RWPE1 (cell line): ENCODE results near the gene PLEKHM3.

Experiments
- CTCF ChIA-PET: fragments of 350-600 bp; sonication (Branson Sonifier 250); formaldehyde crosslinking; extraction: SDS; loops from one replicate; lab custom pipeline; 2021; lab: Yijun Ruan, JAX
- POLR2A ChIA-PET: fragments of 400-600 bp; formaldehyde crosslinking; extraction: SDS; loops from one replicate; lab custom pipeline; 2020; ENCODE audit warnings: antibody characterized with exemption; ENCODE audit not compliant: low non-redundant PET; lab: Yijun Ruan, JAX
- DNase-seq: peaks from one replicate; pipeline ENCODE4 v3.0.0; 2012; ENCODE audit warnings: low spot score
- H3K27ac ChIP-seq: fragments of 450-650 bp; 2 replicates; pipeline ENCODE4 v1.5.1; 2017
- TF ChIP-seq, protein P1 (sequence below): fragments of 450-650 bp; conservative IDR thresholded peaks from 2 replicates; pipeline ENCODE4 v1.5.1; 2017; ENCODE audit warnings: low read depth, mild to moderate bottlenecking

Gene PLEKHM3

DNA sequence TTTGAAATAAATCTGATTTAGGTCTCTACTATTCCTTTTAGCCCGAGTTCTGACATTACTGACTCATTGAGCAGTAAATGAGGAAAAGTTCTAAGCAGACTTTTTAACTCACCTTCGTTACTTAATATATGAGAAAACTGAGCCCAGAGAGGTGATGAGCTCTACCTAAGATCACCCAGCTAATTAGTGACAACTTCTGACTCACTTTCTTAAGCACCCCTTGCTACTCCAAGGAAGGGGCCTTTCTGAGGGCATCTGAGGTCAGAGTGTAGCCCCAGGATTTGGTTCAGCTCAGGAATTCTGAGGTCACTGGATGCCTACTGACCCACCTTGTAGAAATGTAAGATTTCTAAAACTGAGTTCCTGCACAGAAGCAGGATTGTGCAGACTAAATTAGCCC lies 153.4 kb downstream of the PLEKHM3 start:
- DNase-seq = no peak
- ChIA-PET POLR2A (no interaction called here), CTCF (no interaction called here)
- TF ChIP-seq, protein P1, sequence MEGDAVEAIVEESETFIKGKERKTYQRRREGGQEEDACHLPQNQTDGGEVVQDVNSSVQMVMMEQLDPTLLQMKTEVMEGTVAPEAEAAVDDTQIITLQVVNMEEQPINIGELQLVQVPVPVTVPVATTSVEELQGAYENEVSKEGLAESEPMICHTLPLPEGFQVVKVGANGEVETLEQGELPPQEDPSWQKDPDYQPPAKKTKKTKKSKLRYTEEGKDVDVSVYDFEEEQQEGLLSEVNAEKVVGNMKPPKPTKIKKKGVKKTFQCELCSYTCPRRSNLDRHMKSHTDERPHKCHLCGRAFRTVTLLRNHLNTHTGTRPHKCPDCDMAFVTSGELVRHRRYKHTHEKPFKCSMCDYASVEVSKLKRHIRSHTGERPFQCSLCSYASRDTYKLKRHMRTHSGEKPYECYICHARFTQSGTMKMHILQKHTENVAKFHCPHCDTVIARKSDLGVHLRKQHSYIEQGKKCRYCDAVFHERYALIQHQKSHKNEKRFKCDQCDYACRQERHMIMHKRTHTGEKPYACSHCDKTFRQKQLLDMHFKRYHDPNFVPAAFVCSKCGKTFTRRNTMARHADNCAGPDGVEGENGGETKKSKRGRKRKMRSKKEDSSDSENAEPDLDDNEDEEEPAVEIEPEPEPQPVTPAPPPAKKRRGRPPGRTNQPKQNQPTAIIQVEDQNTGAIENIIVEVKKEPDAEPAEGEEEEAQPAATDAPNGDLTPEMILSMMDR = no peak
- H3K27ac ChIP-seq = no peak overlapping the region

DNA sequence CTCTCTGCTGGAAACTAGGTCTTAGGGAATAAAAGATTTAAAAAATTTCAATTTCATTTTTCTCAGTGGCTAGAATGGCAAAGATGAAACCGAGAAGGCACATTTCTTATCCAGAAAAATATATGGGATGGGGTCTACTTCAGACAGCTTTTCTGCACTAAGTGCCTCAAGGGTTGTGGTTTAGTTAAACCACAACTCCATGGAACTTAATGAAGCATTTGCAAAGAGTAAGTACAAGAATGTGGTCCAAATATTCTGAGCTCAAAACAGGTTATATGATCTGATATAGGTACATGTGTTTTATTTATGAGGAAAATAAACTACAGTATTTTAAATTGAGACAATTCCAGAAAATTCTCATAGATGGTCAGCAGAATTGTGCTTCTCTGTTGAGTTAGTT lies 153.8 kb downstream of the PLEKHM3 start:
- TF ChIP-seq, protein P1 = no peak
- DNase-seq = no peak
- CTCF ChIA-PET = no interaction called here
- no peak overlapping the region for H3K27ac ChIP-seq
- POLR2A ChIA-PET = no interaction called here

DNA sequence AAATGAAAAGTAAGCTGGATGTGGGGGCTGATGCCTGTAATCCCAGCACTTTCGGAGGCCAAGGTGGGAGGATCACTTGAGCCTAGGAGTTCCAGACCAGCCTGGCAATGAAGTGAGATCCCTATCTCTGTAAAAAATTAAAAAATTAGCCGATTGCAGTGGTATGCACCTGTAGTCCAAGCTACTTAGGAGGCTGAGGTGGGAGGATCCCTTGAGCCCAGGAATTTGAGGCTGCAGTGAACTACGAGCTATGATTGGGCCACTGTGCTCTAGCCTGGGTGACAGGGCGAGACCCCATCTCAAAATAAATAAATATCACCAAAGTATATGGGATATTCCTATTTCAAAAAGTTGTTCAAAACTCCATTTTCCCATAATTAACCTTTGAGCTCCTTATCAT lies 154.5 kb downstream of the PLEKHM3 start:
- CTCF ChIA-PET = no interaction called here
- POLR2A ChIA-PET = no interaction called here
- no peak overlapping the region for H3K27ac ChIP-seq
- TF ChIP-seq, protein P1 = no peak
- no peak for DNase-seq

DNA sequence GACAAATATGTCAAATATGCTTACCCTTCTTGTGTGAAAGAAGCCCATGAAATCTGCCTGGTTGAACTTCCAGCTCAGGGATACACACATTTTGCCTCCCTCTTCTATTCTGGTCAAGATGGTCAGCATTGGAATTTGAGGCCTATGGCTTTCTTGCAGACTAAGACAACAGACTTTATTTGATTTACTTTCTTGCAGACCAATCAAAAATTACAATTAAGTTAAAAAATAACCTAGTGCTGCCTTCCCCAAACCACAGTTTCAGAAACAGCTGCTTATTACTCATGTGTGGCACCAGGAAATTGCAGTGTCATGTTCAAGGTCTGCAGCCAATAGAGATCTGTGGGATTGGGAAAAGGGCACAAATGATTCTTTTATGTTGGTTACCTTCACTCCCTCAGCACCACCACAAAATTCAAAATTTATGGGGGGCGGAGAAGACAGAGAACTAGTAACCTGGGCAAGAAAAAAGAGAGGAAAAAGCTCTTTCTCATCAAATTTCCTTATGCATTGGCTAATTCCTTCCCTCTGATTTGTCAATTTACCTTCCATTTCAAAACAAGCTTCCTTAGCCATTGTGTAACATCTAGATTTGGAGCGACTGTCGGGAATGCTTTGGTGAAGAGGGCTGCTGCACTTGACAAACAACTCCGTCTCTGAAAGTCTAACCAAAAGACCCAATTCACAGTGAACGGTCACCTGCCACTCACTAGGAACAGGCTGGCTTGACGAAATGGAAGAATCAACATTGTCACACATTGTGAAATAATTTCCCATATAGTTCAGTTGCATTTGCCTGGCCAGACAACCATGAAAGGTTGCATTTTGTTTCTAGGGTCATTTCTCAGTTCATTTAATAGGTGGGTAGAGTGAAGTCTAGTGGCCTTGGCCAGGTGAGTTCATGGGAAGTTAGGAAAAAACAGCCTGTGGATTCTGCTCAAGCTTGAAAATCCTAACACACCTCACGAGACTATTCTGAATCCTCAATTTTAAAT lies 155.2 kb downstream of the PLEKHM3 start:
- ChIA-PET CTCF (no interaction called here), POLR2A (no interaction called here)
- TF ChIP-seq, protein P1 = no peak
- DNase-seq = no peak
- no peak overlapping the region for H3K27ac ChIP-seq

DNA sequence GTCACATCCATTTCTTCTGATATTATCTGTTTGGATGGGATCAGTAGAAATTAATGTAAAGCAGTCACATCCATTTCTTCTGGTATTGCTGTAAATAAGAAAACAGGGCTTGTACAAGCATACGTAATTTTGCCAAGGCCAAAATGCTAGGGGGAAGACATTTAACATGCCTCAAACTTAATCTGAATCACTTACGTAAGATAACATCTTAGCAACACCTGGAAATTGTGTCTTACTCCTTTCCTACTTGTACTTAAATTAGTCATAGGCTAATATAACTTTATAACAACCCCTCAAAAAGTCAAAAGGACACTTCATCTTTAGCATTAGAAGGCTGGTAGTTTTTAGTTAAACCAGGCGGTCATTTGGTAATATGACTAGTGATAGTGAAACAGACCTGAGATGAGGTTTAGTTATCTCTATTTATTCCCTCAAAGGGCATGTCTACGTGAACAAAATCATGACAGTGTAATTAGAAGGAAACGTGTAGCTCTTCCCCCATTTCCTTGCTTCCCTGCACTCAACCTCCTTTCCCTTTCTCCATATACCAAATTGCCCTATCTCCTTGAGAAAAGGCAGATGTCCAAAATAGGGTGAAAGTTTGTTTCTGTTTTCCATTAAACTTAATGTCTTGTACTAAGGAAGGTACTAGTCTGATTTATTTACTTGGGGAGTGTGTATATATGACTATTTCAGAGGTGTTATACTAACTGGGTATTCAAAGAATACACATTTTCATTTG lies 156.3 kb downstream of the PLEKHM3 start:
- H3K27ac ChIP-seq = no peak overlapping the region
- no peak for DNase-seq
- TF ChIP-seq, protein P1 = no peak
- CTCF ChIA-PET = no interaction called here
- POLR2A ChIA-PET = no interaction called here

DNA sequence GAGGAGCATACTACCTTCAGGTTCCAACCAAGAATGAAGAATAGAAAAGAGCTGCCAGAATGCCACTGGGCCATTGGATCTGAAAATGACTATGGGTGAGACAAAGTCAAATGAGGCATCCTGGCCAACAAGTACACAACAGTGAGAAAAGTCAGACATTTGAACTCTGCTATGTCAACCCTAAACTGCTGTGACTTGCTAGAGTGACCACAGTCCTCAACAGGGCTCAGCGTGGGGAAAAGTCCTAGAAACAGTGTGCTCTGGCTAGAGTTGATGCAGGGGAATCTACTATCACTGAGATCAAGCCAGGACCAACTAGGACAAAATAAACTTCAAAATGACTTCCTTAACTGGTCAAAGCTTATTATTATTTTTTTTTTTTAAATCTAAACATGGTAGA lies 157.4 kb downstream of the PLEKHM3 start:
- ChIA-PET CTCF (no interaction called here), POLR2A (interaction anchor here (0.6 kb wide), 1 partner anchor 98 kb away, joined by 3 read pairs; the partner anchor contains the start of gene FZD5)
- TF ChIP-seq, protein P1 = no peak
- no peak for DNase-seq
- H3K27ac ChIP-seq = no peak overlapping the region
